Upper lobe of left lung (tissue), 4 donors: ENCODE results near the gene ACSL3.

Experiments
- CTCF ChIP-seq, 6 experiments: fragments of 450-650 bp in 4 of 6; fragments of 200-600 bp in 2 of 6; sonication (generic) in 2 of 6; IDR thresholded peaks; one replicate each; pipeline ENCODE4 v1.5.1; 2016 to 2019; ENCODE audit warnings: antibody characterized with exemption in 6 of 6
- EP300 ChIP-seq, 4 donors: sonication (generic); formaldehyde crosslinking; IDR thresholded peaks; one replicate each; pipeline ENCODE4 v1.5.1; 2017; ENCODE audit warnings: antibody characterized with exemption in 4 of 4, control low read depth in 2 of 4
- POLR2A ChIP-seq, 4 donors: fragments of 450-650 bp; IDR thresholded peaks; one replicate each; pipeline ENCODE4 v1.5.1; 2016 to 2017; ENCODE audit warnings: antibody characterized with exemption in 4 of 4, mild to moderate bottlenecking in 2 of 4
- POLR2AphosphoS5 ChIP-seq, 2 donors: sonication (generic); formaldehyde crosslinking; IDR thresholded peaks; one replicate each; pipeline ENCODE4 v1.5.1; 2017; ENCODE audit warnings: antibody characterized with exemption in 2 of 2

GRCh38 chr2:222941510-222942032 is 80.7 kb downstream of the ACSL3 start:
- no peak for TF ChIP-seq CTCF (IDR thresholded peaks at IDR 0.05)
- no peak for TF ChIP-seq POLR2AphosphoS5 (IDR thresholded peaks at IDR 0.05)
- no peak for TF ChIP-seq EP300 (IDR thresholded peaks at IDR 0.05)
- no peak for TF ChIP-seq POLR2A (IDR thresholded peaks at IDR 0.05)
